PC-3 (cell line): ENCODE results near the gene GID4.

Experiments used
- CTCF ChIP-seq: fragments of 300-600 bp; sonication (generic); conservative IDR thresholded peaks from 2 replicates; pipeline ENCODE4 v1.5.1; 2017; ENCODE audit warnings: antibody characterized with exemption, low read depth, mild to moderate bottlenecking, low read length
- EZH2phosphoT487 ChIP-seq: fragments of 300-600 bp; sonication (generic); IDR thresholded peaks from 2 replicates; pipeline ENCODE4 v1.6.1; 2018; ENCODE audit warnings: mild to moderate bottlenecking, antibody characterized with exemption, low read length, borderline replicate concordance

DNA sequence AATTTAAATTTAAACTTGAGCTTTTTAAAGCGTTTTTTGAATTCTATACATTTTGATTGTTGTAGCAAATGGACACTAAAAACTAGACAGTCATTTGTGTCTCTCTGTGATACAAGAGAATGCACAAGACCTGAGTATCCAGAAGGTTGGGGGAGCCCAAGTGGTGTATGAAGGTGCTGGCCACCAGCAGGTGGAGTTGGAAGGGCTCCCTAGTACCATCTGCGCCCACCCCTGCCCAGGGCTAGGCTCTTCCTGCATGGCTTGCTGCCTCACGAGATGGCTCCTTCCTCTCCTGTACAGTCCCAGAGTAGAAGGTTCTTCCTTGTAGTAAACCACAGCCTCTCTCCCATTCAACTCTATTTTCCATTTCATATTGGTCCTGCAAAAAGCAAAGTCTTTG, 17.0 kb downstream of the GID4 start:
- TF ChIP-seq CTCF (peak; percentile 23; the same call in 1 of the 2 replicates), EZH2phosphoT487 (no peak)
